IPS DF 4.7 (cell line): Measurements from ENCODE around the gene ADCY5.
"Not testable (repeated sequence)": the region's sequence is repeated elsewhere in the genome, so short reads cannot be mapped to it uniquely, and the experiment has no call there.

ENCODE experiments used
- DNase-seq: peaks from one replicate; pipeline ENCODE4 v3.0.0-alpha.2; 2013; ENCODE audit warnings: low spot score; ENCODE audit errors: extremely low read depth

Gene ADCY5

DNA sequence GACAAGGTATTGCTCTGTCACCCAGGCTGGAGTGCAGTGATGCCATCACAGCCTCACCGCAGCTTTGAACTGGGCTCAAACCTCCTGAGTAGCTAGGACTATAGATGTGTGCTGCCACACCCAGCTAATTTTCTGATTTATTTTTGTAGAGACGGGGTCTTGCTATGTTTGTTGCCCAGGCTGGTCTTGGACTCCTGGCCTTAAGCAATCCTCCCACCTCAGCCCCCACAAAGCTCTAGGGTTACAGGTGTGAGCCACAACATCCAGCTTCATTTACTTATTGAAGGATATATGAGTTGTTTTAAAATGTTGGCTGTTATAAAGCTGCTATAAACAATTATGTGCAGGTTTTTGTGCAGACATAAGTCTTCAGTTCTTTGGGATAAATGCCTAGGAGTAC lies 184.9 kb downstream of the ADCY5 start:
- DNase-seq = no peak

DNA sequence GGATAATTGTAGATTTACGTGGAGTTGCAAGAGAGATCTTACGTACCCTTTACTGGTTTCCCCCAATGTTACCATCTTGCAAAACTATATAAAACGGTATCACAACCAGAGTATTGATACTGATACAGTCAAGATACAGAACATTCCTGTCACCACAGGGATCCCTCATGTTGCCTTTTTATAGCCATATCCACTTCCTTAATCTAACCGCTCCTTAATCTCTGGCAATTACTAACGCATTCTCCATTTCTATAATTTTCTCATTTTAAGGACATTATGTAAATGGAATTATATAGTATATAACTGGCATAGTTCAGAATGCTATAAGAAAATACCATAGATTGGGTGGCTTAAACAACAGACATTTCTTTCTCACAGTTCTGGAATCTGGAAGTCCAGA lies 186.0 kb downstream of the ADCY5 start:
- DNase-seq = no peak

DNA sequence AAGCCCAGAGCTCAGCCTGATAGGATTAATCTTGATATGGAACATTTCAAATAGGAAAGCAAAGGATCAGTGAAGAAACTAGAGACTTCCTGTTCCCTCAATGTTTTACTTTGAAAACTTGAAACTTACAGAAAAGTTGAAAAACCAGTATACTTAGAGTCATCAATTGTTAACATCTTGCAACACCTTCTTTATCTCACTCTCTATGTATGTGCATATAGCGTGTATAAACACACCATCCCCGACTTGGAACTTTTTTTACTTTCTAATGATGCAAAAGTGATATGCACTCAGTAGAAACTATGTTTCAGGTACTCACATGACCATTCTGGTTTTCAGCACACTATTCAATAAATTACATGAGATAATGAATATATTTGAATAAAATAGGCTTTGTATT lies 186.7 kb downstream of the ADCY5 start:
- DNase-seq = no peak

DNA sequence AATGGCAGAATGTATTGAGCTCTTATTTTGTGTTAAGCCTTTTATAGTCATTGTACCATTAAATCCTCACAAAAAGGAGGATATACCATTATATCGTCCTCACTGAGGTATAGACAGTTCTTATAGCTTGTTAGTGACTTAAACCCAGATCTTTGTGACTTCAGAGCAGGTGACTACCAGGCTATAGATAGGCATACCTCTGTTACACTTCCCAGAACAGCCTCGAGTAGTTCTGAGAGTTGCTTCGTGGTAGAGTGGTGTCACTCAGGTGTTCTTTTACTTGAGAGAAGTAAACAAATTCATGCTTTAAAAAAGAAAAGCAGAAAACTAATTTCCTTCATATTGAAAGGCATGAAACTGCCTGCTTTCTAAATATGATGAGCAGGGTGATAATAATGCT lies 187.2 kb downstream of the ADCY5 start:
- DNase-seq = no peak

DNA sequence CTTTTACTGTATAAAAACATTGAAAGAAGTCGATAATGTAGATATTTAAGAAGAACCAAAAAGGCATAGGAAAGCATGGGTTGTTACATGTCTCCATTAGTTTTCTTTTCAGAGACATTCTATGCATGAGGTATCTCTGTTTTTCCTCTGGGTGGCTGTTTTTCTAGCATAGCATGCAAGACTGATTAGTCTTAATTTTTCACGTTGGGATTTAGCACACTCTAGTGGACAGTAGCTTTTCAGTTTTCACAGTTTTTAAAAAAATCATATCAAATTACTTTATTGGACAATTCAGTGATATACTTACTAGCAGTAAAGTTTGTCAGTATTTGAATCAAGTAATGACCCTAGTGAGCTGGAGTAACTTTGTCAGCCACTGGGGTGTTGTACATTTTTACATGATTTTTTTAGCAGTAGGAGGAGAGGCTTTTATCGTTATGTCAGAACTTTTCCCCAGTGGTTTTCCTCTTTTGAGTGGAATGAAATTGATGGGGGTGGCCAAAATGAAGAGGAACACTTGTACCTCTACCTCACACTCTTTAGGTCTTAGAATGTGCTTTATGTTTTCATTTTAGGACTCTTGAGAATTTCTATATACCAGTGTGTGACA lies 190.0 kb downstream of the ADCY5 start:
- DNase-seq = no peak

DNA sequence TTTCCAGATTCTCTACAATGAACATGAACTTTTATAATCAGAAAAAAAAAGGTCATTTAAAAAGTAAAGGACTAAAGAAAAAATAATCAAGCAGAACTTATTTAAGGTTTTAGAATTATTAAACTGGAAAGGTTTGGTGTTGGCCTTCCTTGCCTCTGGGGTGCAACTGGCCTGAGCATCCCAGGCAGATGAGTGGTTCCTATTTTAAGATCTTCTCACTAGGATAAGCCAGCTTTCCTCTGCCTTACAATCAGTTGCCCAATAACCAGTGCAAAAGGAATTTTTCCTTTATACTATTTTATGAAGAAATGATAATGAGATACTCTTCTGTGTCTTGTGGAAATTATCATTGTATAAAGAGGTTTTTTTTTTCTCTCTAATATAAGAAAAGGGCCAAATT lies 190.5 kb downstream of the ADCY5 start:
- DNase-seq = no peak

DNA sequence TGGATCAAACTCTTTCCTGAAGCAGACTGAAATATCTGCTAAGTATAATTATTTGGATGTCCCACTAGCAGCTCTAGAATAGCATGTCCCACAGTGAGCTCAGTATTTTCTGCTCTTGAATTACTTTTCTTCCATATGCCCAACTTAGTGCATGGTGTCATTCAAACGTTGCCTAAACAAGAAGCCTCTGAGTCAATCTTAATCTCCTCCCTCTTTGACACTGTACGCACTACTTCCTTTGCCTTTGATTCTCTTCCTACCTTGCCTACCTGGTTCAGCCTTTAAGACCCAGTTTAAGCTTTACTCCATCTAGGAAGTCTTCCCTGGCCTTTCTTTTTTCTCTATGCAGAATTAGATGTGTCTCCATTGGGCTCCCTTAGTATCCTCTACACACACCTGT lies 192.6 kb downstream of the ADCY5 start:
- no peak for DNase-seq

- DNase-seq = no peak
Observed at GRCh38 chr3:123246866-123247265, 202.0 kb downstream of the ADCY5 start.

DNA sequence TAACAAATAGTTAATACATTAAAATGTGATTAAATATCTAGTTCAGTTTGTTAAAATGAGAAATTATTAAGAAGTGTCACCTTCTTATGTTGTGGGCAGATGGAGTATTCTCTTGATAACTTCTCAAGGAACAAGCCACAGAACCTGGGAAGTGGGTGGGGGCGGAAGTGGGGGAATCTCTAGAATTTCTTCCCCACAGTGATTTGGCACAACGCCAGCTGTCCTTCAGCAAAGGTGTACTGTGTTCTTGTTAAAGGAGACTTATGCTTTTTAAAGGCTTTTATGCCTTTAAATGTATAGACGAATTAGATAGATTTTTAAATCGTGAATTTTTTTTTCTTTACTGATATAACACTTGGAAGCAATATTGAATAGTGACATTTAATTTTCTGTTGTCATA lies 204.8 kb downstream of the ADCY5 start:
- DNase-seq = no peak

DNA sequence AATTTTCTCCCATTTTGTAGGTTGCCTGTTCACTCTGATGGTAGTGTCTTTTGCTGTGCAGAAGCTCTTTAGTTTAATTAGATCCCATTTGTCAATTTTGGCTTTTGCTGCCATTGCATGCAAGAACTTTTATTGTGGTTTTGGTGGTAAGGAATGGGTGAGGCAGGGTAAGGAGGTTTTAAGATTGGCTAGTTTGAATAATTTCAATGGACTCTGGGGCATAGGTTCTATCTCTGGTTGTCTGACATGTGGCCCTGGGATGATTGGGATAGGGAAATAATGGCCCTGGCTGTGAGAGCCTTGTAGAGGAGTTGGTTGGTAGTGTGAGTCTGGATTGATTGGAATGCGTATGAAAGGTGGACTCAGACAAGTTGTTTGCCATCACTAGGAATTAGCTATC lies 209.1 kb downstream of the ADCY5 start:
- no peak for DNase-seq

DNA sequence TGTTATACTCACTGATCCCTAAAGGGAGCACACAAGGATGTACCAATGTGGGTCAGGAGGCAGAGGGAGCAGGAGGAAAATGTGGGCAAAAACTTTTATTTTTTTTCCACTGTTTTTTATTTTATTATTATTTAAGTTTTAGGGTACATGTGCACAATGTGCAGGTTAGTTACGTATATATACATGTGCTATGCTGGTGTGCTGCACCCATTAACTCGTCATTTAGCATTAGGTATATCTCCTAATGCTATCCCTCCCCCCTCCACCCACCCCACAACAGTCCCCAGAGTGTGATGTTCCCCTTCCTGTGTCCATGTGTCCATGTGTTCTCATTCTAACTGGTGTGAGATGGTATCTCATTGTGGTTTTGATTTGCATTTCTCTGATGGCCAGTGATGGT lies 209.7 kb downstream of the ADCY5 start:
- not testable (repeated sequence) for DNase-seq

GRCh38 chr3:123236902-123237301 lies 212.0 kb downstream of the ADCY5 start:
- DNase-seq = no peak
